GM23248 (cell line): ENCODE data around the gene TMEM131L. TPM values are rescaled to one million over a fixed set of nuclear protein-coding genes. Genes with fewer than 3 reads are reported as not detected.

ENCODE experiments used
- DNase-seq: peaks from one replicate; pipeline ENCODE4 v3.0.0-alpha.2; 2015
- H2AFZ ChIP-seq: fragments of 200-600 bp; sonication (generic); 2 replicates; pipeline ENCODE4 v1.6.1; 2016; ENCODE audit warnings: antibody characterized with exemption
- H3F3A ChIP-seq: fragments of 200-600 bp; sonication (generic); 2 replicates; pipeline ENCODE4 v1.6.1; 2016; ENCODE audit warnings: mild to moderate bottlenecking, antibody characterized with exemption, mixed run types; ENCODE audit not compliant: insufficient read depth
- H3K27ac ChIP-seq: fragments of 200-600 bp; sonication (generic); 2 replicates; pipeline ENCODE4 v1.5.1; 2016; ENCODE audit warnings: mild to moderate bottlenecking
- H3K27me3 ChIP-seq: fragments of 200-600 bp; sonication (generic); replicated peaks from 2 replicates; pipeline ENCODE4 v1.6.1; 2016; ENCODE audit warnings: mild to moderate bottlenecking; ENCODE audit not compliant: insufficient read depth
- H3K36me3 ChIP-seq: fragments of 200-600 bp; sonication (generic); 2 replicates; pipeline ENCODE4 v1.6.1; 2016; ENCODE audit warnings: low read depth, mild to moderate bottlenecking
- H3K4me1 ChIP-seq: fragments of 200-600 bp; sonication (generic); 2 replicates; pipeline ENCODE4 v1.6.1; 2016; ENCODE audit warnings: mild to moderate bottlenecking; ENCODE audit not compliant: insufficient read depth
- H3K4me2 ChIP-seq: fragments of 200-600 bp; sonication (generic); one replicate; pipeline ENCODE4 v1.6.1; 2016; ENCODE audit warnings: mild to moderate bottlenecking; ENCODE audit not compliant: unreplicated experiment
- H3K4me3 ChIP-seq: fragments of 200-600 bp; sonication (generic); 2 replicates; pipeline ENCODE4 v1.5.1; 2016; ENCODE audit warnings: mild to moderate bottlenecking
- H3K79me2 ChIP-seq: fragments of 200-600 bp; sonication (generic); 2 replicates; pipeline ENCODE4 v1.6.1; 2016; ENCODE audit warnings: mild to moderate bottlenecking; ENCODE audit not compliant: insufficient read depth
- H3K9ac ChIP-seq: fragments of 200-600 bp; sonication (generic); 2 replicates; pipeline ENCODE4 v1.6.1; 2016; ENCODE audit warnings: mild to moderate bottlenecking
- H3K9me2 ChIP-seq: fragments of 200-600 bp; sonication (generic); 2 replicates; pipeline ENCODE4 v1.6.1; 2016; ENCODE audit warnings: mixed run types, mild to moderate bottlenecking, moderate library complexity; ENCODE audit not compliant: insufficient read depth
- H3K9me3 ChIP-seq: fragments of 200-600 bp; sonication (generic); one replicate; pipeline ENCODE4 v1.6.1; 2017; ENCODE audit warnings: low read depth
- H4K20me1 ChIP-seq: fragments of 200-600 bp; sonication (generic); 2 replicates; pipeline ENCODE4 v1.6.0; 2016; ENCODE audit not compliant: insufficient read depth
- EZH2 ChIP-seq: fragments of 200-600 bp; sonication (generic); IDR thresholded peaks from 2 replicates; pipeline ENCODE4 v1.6.1; 2018; ENCODE audit warnings: antibody characterized with exemption, mild to moderate bottlenecking; ENCODE audit not compliant: insufficient read depth, poor library complexity, severe bottlenecking
- EZH2phosphoT487 ChIP-seq: fragments of 200-600 bp; sonication (generic); IDR thresholded peaks from 2 replicates; pipeline ENCODE4 v1.6.1; 2018; ENCODE audit warnings: antibody characterized with exemption, moderate library complexity, mild to moderate bottlenecking, low read depth; ENCODE audit not compliant: insufficient read depth
- WGBS, 2 experiments: methylation state at CpG; one replicate each; pipeline ENCODE4 v1.1.6; 2015 to 2017; ENCODE audit warnings: low lambda C conversion rate in 2 of 2, low coverage in 1 of 2; ENCODE audit errors: missing lambda C conversion rate in 2 of 2; 5-methylcytosine and 5-hydroxymethylcytosine counted together
- in situ Hi-C: fragments of 300-500 bp; cut with MboI; formaldehyde crosslinking; loops from 2 replicates; pipeline ENCODE4 v1.15.0; 2020
- polyA plus RNA-seq: library from polyadenylated mRNA; unstranded; fragments of >200 nt; fragmentation: Nextera tagmentation; extraction: Ambion mirVana; gene quantifications from 2 replicates; pipeline ENCODE4 v1.2.1, GENCODE V29; 2016
- total RNA-seq: library from RNA; depleted of rRNA; stranded (reverse); fragments of >200 nt; shearing (Covaris generic); gene quantifications from 2 replicates; pipeline ENCODE4 v1.2.3, GENCODE V29; 2014

The TMEM131L gene
- total and polyA plus RNA-seq, 2 experiments from 2014 or later: 8.7 to 11.1 TPM

DNA sequence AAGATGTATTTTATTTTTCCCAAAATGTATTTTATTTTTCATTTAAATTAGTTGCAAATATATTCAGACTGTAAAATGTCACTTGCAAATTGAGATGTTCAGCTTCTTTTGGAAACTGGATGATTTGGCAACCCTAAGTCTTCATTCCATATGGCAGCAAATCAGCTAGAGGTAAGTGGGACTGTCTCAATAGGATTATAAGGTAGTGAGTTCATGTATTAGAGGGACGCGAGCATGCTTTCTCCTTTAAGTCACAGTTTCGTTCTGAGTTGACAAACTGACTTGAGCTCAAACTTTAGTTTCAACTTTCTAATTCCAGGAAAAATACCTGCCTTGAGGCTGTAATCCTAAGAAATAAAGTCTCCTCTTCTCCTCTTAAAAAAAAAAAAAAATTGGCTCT lies 44.2 kb upstream of the TMEM131L start:
- no peak for DNase-seq
- H2AFZ ChIP-seq: no peak overlapping the region
- H3K9ac ChIP-seq: no peak overlapping the region
- no peak for TF ChIP-seq EZH2
- TF ChIP-seq EZH2phosphoT487: no peak
- WGBS, 2 experiments: 90 to 93% methylated on average over 3 of the region's 3 CpGs
- H3K27me3 ChIP-seq: no peaks in the 10 kb centered on the region
- H3K4me3 ChIP-seq: no peak overlapping the region
- 0 out of 2 replicates have a peak, but pooled peaks cover 4% of the 10 kb centered on the region for H3F3A ChIP-seq
- H3K4me1 ChIP-seq: 0 out of 2 replicates have a peak, but pooled peaks cover 10% of the 10 kb centered on the region
- H3K9me2 ChIP-seq: no peaks in the 10 kb centered on the region
- H3K9me3 ChIP-seq: no peaks in the 10 kb centered on the region
- no peaks in the 10 kb centered on the region for H3K79me2 ChIP-seq
- no peaks in the 10 kb centered on the region for H4K20me1 ChIP-seq
- no peaks in the 10 kb centered on the region for H3K36me3 ChIP-seq
- H3K4me2 ChIP-seq: no peak overlapping the region
- no peak overlapping the region for H3K27ac ChIP-seq
- in situ Hi-C loops: no loop called here

DNA sequence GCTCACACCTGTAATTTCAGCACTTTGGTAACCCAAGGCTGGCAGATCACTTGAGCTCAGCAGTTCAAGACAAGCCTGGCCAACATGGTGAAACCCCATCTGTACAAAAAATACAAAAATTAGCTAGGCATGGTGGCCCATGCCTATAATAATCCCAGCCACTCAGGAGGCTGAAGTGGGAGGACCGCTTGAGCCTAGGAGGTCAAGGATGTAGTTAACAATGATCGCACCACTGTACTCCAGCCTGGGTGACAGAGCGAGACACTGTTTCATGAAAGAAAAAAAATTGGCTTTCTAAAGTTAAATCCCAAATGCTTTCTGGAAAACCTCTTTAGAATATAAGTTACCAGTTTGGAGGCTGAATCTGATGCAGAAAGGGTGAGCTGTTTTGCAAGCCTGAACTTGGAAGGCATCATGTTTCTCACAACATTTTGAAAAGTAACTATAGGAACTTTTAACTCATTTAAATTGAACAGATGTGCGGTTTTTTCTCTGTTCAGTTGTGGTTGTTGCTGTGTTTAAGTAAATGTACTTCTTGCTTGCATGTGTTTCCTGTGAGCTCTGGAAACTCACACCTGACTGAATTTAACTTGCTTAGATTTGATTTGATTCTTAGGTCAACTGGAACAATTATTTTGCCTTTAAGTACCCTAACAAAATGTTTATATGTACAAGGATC lies 39.8 kb upstream of the TMEM131L start:
- Histone ChIP-seq H3K9me3 (no peaks in the 10 kb centered on the region), H3K36me3 (no peaks in the 10 kb centered on the region), H3K4me1 (peaks cover 12% of the 10 kb centered on the region), H4K20me1 (no peaks in the 10 kb centered on the region), H3K4me2 (no peak overlapping the region), H3K4me3 (no peak overlapping the region), H3K9me2 (no peaks in the 10 kb centered on the region), H3K27ac (no peak overlapping the region), H2AFZ (no peak overlapping the region), H3F3A (peaks cover 22% of the 10 kb centered on the region), H3K27me3 (no peaks in the 10 kb centered on the region), H3K9ac (no peak overlapping the region), H3K79me2 (no peaks in the 10 kb centered on the region)
- TF ChIP-seq EZH2phosphoT487 (no peak), EZH2 (no peak)
- 94 to 98% methylated on average over 4 of the region's 4 CpGs for whole genome bisulfite sequencing, 2 experiments
- DNase-seq: no peak
- in situ Hi-C loops: no loop called here

DNA sequence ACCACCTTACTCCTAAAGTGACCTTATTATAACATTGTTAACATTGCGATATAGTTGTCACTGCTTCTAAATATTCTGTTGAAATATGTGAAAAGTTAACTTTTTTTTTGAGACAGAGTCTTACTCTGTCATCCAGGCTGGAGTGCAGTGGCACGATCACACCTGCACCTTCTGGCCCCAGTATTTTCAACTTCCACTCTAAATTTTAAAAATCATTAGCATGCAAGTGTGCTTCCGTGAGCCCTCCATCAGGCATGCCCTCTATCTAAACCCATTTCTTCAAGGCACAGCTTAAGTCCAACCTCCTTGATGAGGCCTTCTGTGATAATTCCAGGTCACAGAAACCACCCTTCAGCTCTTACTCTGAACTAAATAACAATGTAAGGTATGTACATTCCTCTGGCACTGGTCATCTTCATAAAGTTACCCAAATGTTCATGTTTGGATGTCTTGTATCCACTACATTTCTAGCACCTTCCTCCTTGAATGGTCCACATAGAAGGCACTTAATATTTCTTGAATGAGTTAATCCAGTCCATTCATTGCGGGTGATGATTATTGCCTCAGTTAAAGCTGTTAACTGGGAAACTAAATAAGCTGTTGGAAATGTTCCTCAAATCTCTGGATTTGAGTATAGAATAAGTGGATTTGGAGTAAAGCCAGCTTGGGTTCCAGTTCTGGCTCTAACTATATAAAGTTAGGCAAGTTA lies 38.6 kb upstream of the TMEM131L start:
- no peak for TF ChIP-seq EZH2
- TF ChIP-seq EZH2phosphoT487: no peak
- H3K27ac ChIP-seq: no peak overlapping the region
- H2AFZ ChIP-seq: no peak overlapping the region
- H3K4me1 ChIP-seq: peaks cover 12% of the 10 kb centered on the region
- no peaks in the 10 kb centered on the region for H3K79me2 ChIP-seq
- H3K4me2 ChIP-seq: no peak overlapping the region
- no peak overlapping the region for H3K9ac ChIP-seq
- H3K9me2 ChIP-seq: no peaks in the 10 kb centered on the region
- H3F3A ChIP-seq: peaks cover 22% of the 10 kb centered on the region
- 91 to 94% methylated on average over 4 of the region's 4 CpGs for WGBS, 2 experiments
- no peak overlapping the region for H3K4me3 ChIP-seq
- H3K36me3 ChIP-seq: no peaks in the 10 kb centered on the region
- peak; percentile 64 for DNase-seq
- H3K9me3 ChIP-seq: no peaks in the 10 kb centered on the region
- no peaks in the 10 kb centered on the region for H4K20me1 ChIP-seq
- no peaks in the 10 kb centered on the region for H3K27me3 ChIP-seq
- in situ Hi-C loops: no loop called here

DNA sequence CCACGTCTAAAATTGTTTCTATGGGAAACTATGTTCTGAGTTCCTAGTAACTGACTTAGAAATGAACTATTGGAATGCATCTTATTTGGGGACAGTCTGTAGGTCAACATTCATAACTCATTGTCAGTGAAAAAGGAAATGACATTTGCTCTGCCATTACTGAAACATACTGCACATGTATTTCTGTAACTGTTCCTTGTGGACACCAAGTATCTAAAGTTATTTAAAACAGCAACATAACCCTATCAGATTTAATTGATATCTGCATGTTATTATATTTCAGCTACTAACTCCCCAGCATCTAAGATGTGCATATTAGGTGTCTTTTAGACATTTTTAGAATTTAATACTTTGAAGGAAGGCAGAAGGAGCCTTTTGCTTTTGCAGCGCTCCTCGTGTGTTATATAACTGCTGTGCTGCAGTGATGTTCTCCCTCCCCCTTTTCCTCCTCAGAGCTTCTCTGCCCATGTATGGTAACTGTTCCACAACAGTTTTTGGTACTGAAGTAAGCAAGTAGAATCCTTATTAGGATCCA lies 37.2 kb upstream of the TMEM131L start:
- no peak overlapping the region for H3K27ac ChIP-seq
- peaks cover 12% of the 10 kb centered on the region for H3K4me1 ChIP-seq
- no peak overlapping the region for H3K4me3 ChIP-seq
- no peak for TF ChIP-seq EZH2phosphoT487
- no peak for TF ChIP-seq EZH2
- no peak for DNase-seq
- H3K27me3 ChIP-seq: no peaks in the 10 kb centered on the region
- H4K20me1 ChIP-seq: no peaks in the 10 kb centered on the region
- WGBS, 2 experiments: 53 to 60% methylated on average over 3 of the region's 3 CpGs
- H3F3A ChIP-seq: peaks cover 37% of the 10 kb centered on the region
- H3K9ac ChIP-seq: no peak overlapping the region
- H3K4me2 ChIP-seq: no peak overlapping the region
- peak overlapping the region; percentile 34; the same call in 1 of the 2 replicates for H2AFZ ChIP-seq
- no peaks in the 10 kb centered on the region for H3K36me3 ChIP-seq
- H3K79me2 ChIP-seq: no peaks in the 10 kb centered on the region
- in situ Hi-C loops: no loop called here
- H3K9me3 ChIP-seq: no peaks in the 10 kb centered on the region
- H3K9me2 ChIP-seq: no peaks in the 10 kb centered on the region
